HEK293 (cell line): ENCODE results near the gene RNF145.

Experiments used
- ATF2 ChIP-seq: fragments of 450-650 bp; formaldehyde crosslinking; IDR thresholded peaks from 2 replicates; pipeline ENCODE4 v1.5.1; 2016; ENCODE audit warnings: missing biosample characterization, missing genetic modification characterization, low read depth
- BCL11A ChIP-seq: fragments of 450-650 bp; formaldehyde crosslinking; IDR thresholded peaks from 2 replicates; pipeline ENCODE4 v1.5.1; 2016; ENCODE audit warnings: low read depth, missing biosample characterization, missing genetic modification characterization
- GLIS1 ChIP-seq: fragments of 450-650 bp; formaldehyde crosslinking; IDR thresholded peaks from 2 replicates; pipeline ENCODE4 v1.5.1; 2016; ENCODE audit warnings: missing biosample characterization, missing genetic modification characterization
- HOXA7 ChIP-seq: sonication (generic); formaldehyde crosslinking; IDR thresholded peaks from 2 replicates; pipeline ENCODE4 v1.8.1; 2022; ENCODE audit warnings: missing genetic modification reagents, borderline replicate concordance
- HOXD13 ChIP-seq: sonication (generic); formaldehyde crosslinking; IDR thresholded peaks from 2 replicates; pipeline ENCODE4 v1.8.0; 2022; ENCODE audit warnings: missing genetic modification reagents, borderline replicate concordance
- KLF17 ChIP-seq: fragments of 450-650 bp; formaldehyde crosslinking; IDR thresholded peaks from 2 replicates; pipeline ENCODE4 v1.5.1; 2016; ENCODE audit warnings: missing biosample characterization, missing genetic modification characterization
- OVOL3 ChIP-seq: fragments of 450-650 bp; formaldehyde crosslinking; IDR thresholded peaks from 2 replicates; pipeline ENCODE4 v1.5.1; 2016; ENCODE audit warnings: missing biosample characterization, missing genetic modification characterization
- RBAK ChIP-seq: fragments of 450-650 bp; formaldehyde crosslinking; IDR thresholded peaks from 2 replicates; pipeline ENCODE4 v1.5.1; 2016; ENCODE audit warnings: missing biosample characterization, missing genetic modification characterization
- REPIN1 ChIP-seq: fragments of 450-650 bp; formaldehyde crosslinking; IDR thresholded peaks from 2 replicates; pipeline ENCODE4 v1.5.1; 2017; ENCODE audit warnings: missing biosample characterization, missing genetic modification characterization, low read depth
- SP7 ChIP-seq: fragments of 450-650 bp; formaldehyde crosslinking; IDR thresholded peaks from 2 replicates; pipeline ENCODE4 v1.5.1; 2016; ENCODE audit warnings: missing biosample characterization, missing genetic modification characterization
- TCF7L2 ChIP-seq: IDR thresholded peaks from 2 replicates; pipeline ENCODE4 v1.6.1; 2011; ENCODE audit warnings: low read depth, mild to moderate bottlenecking, inconsistent platforms, low read length, moderate library complexity, borderline replicate concordance
- TRIM28 ChIP-seq: IDR thresholded peaks from 2 replicates; pipeline ENCODE4 v1.6.1; 2011; ENCODE audit warnings: low read length, control low read depth, borderline replicate concordance
- YY1 ChIP-seq: fragments of 450-650 bp; formaldehyde crosslinking; IDR thresholded peaks from 2 replicates; pipeline ENCODE4 v1.5.1; 2018; ENCODE audit warnings: missing biosample characterization, missing genetic modification characterization
- YY2 ChIP-seq: fragments of 450-650 bp; formaldehyde crosslinking; IDR thresholded peaks from 2 replicates; pipeline ENCODE4 v1.5.1; 2016; ENCODE audit warnings: missing biosample characterization, missing genetic modification characterization
- ZEB2 ChIP-seq: fragments of 450-650 bp; formaldehyde crosslinking; IDR thresholded peaks from 2 replicates; pipeline ENCODE4 v1.5.1; 2016; ENCODE audit warnings: missing biosample characterization, missing genetic modification characterization
- ZFP69B ChIP-seq: fragments of 450-650 bp; formaldehyde crosslinking; IDR thresholded peaks from 2 replicates; pipeline ENCODE4 v1.5.1; 2016; ENCODE audit warnings: missing biosample characterization, missing genetic modification characterization
- ZNF112 ChIP-seq: fragments of 450-650 bp; formaldehyde crosslinking; IDR thresholded peaks from 2 replicates; pipeline ENCODE4 v1.5.0; 2017; ENCODE audit warnings: missing biosample characterization, missing genetic modification characterization
- ZNF155 ChIP-seq: fragments of 450-650 bp; formaldehyde crosslinking; IDR thresholded peaks from 2 replicates; pipeline ENCODE4 v1.5.1; 2016; ENCODE audit warnings: missing biosample characterization, missing genetic modification characterization
- ZNF18 ChIP-seq: fragments of 450-650 bp; formaldehyde crosslinking; IDR thresholded peaks from 2 replicates; pipeline ENCODE4 v1.5.1; 2016; ENCODE audit warnings: missing biosample characterization, missing genetic modification characterization
- ZNF2 ChIP-seq: fragments of 450-650 bp; formaldehyde crosslinking; IDR thresholded peaks from 2 replicates; pipeline ENCODE4 v1.5.1; 2016; ENCODE audit warnings: missing biosample characterization, missing genetic modification characterization
- ZNF211 ChIP-seq: fragments of 450-650 bp; formaldehyde crosslinking; IDR thresholded peaks from 2 replicates; pipeline ENCODE4 v1.5.1; 2016; ENCODE audit warnings: low read depth, missing biosample characterization, missing genetic modification characterization
- ZNF223 ChIP-seq: fragments of 450-650 bp; formaldehyde crosslinking; IDR thresholded peaks from 2 replicates; pipeline ENCODE4 v1.5.1; 2016; ENCODE audit warnings: missing biosample characterization, missing genetic modification characterization
- ZNF239 ChIP-seq: fragments of 450-650 bp; formaldehyde crosslinking; IDR thresholded peaks from 2 replicates; pipeline ENCODE4 v1.5.1; 2016; ENCODE audit warnings: missing biosample characterization, missing genetic modification characterization
- ZNF24 ChIP-seq: fragments of 450-650 bp; formaldehyde crosslinking; IDR thresholded peaks from 2 replicates; pipeline ENCODE4 v1.5.1; 2016; ENCODE audit warnings: missing biosample characterization, missing genetic modification characterization
- ZNF266 ChIP-seq: fragments of 450-650 bp; formaldehyde crosslinking; IDR thresholded peaks from 2 replicates; pipeline ENCODE4 v1.5.1; 2016; ENCODE audit warnings: missing biosample characterization, missing genetic modification characterization, low read depth
- ZNF292 ChIP-seq: fragments of 450-650 bp; formaldehyde crosslinking; IDR thresholded peaks from 2 replicates; pipeline ENCODE4 v1.5.1; 2016; ENCODE audit warnings: low read depth, missing biosample characterization, missing genetic modification characterization, borderline replicate concordance
- ZNF350 ChIP-seq: fragments of 450-650 bp; formaldehyde crosslinking; IDR thresholded peaks from 2 replicates; pipeline ENCODE4 v1.5.0; 2017; ENCODE audit warnings: missing biosample characterization, mild to moderate bottlenecking, missing genetic modification characterization
- ZNF394 ChIP-seq: fragments of 450-650 bp; formaldehyde crosslinking; IDR thresholded peaks from 2 replicates; pipeline ENCODE4 v1.5.1; 2016; ENCODE audit warnings: missing biosample characterization, missing genetic modification characterization, mild to moderate bottlenecking, moderate library complexity, borderline replicate concordance
- ZNF473 ChIP-seq: fragments of 450-650 bp; formaldehyde crosslinking; IDR thresholded peaks from 2 replicates; pipeline ENCODE4 v1.5.1; 2017; ENCODE audit warnings: missing biosample characterization, missing genetic modification characterization
- ZNF521 ChIP-seq: fragments of 450-650 bp; formaldehyde crosslinking; IDR thresholded peaks from 2 replicates; pipeline ENCODE4 v1.5.1; 2017; ENCODE audit warnings: missing biosample characterization, mild to moderate bottlenecking, missing genetic modification characterization
- ZNF529 ChIP-seq: fragments of 450-650 bp; formaldehyde crosslinking; IDR thresholded peaks from 2 replicates; pipeline ENCODE4 v1.5.1; 2017; ENCODE audit warnings: missing genetic modification characterization, missing biosample characterization; ENCODE audit not compliant: insufficient replicate concordance
- ZNF544 ChIP-seq: fragments of 450-650 bp; formaldehyde crosslinking; IDR thresholded peaks from 2 replicates; pipeline ENCODE4 v1.5.0; 2017; ENCODE audit warnings: missing biosample characterization, missing genetic modification characterization
- ZNF558 ChIP-seq: fragments of 450-650 bp; formaldehyde crosslinking; IDR thresholded peaks from 2 replicates; pipeline ENCODE4 v1.5.1; 2016; ENCODE audit warnings: missing biosample characterization, missing genetic modification characterization
- ZNF571 ChIP-seq: fragments of 450-650 bp; formaldehyde crosslinking; IDR thresholded peaks from 2 replicates; pipeline ENCODE4 v1.5.0; 2017; ENCODE audit warnings: missing biosample characterization, missing genetic modification characterization
- ZNF600 ChIP-seq: fragments of 450-650 bp; formaldehyde crosslinking; IDR thresholded peaks from 2 replicates; pipeline ENCODE4 v1.5.1; 2016; ENCODE audit warnings: missing biosample characterization, missing genetic modification characterization
- ZNF623 ChIP-seq: fragments of 450-650 bp; formaldehyde crosslinking; IDR thresholded peaks from 2 replicates; pipeline ENCODE4 v1.5.1; 2016; ENCODE audit warnings: missing biosample characterization, missing genetic modification characterization
- ZNF704 ChIP-seq: fragments of 450-650 bp; formaldehyde crosslinking; IDR thresholded peaks from 2 replicates; pipeline ENCODE4 v1.5.1; 2016; ENCODE audit warnings: missing biosample characterization, missing genetic modification characterization
- ZSCAN23 ChIP-seq: fragments of 450-650 bp; formaldehyde crosslinking; IDR thresholded peaks from 2 replicates; pipeline ENCODE4 v1.5.1; 2016; ENCODE audit warnings: missing biosample characterization, missing genetic modification characterization

Gene RNF145

GRCh38 chr5:159207686-159208513 lies 1.5 kb downstream of the RNF145 start (continued):
- TF ChIP-seq ZNF18 (tag by site-specific recombination) (no peak), ATF2 (no peak), SP7 (tag by site-specific recombination) (no peak), YY1 (tag by site-specific recombination) (no peak), ZNF600 (tag by site-specific recombination) (peak; percentile 73; the same call in 1 of the 2 replicates), ZNF623 (tag by site-specific recombination) (no peak), ZNF223 (no peak), ZEB2 (tag by site-specific recombination) (0 out of 2 replicates have a peak, but pooled peaks have one; percentile 28), ZNF155 (tag by site-specific recombination) (no peak), ZNF544 (no peak), ZNF558 (tag by site-specific recombination) (no peak), ZNF394 (tag by site-specific recombination) (0 out of 2 replicates have a peak, but pooled peaks have one; percentile 35), ZNF112 (tag by site-specific recombination) (no peak), BCL11A (tag by site-specific recombination) (no peak), KLF17 (tag by site-specific recombination) (no peak), TCF7L2 (no peak), ZNF24 (no peak), ZNF571 (tag by site-specific recombination) (no peak), ZNF266 (no peak), GLIS1 (tag by site-specific recombination) (no peak), ZNF521 (tag by site-specific recombination) (no peak), HOXA7 (no peak), ZFP69B (tag by site-specific recombination) (no peak), RBAK (tag by site-specific recombination) (no peak), ZNF704 (tag by site-specific recombination) (no peak), REPIN1 (no peak), ZNF2 (peak; percentile 75; the same call in 1 of the 2 replicates), ZNF350 (tag by site-specific recombination) (no peak), HOXD13 (no peak; the same call in 1 of the 2 replicates), ZNF239 (tag by site-specific recombination) (no peak), ZNF211 (tag by site-specific recombination) (no peak), ZNF292 (tag by site-specific recombination) (no peak), YY2 (no peak), OVOL3 (tag by site-specific recombination) (no peak), ZNF529 (tag by site-specific recombination) (no peak), TRIM28 (0 out of 2 replicates have a peak, but pooled peaks have one; percentile 18), ZSCAN23 (tag by site-specific recombination) (no peak), ZNF473 (tag by site-specific recombination) (no peak)
